GM21390 (cell line): ENCODE data around the gene ZFR2.

Experiments used
- ATAC-seq: cut with Tn5 transposase; IDR thresholded peaks from one replicate; pipeline ENCODE4 v1.9.1; 2021; ENCODE audit not compliant: unreplicated experiment

The ZFR2 gene

DNA sequence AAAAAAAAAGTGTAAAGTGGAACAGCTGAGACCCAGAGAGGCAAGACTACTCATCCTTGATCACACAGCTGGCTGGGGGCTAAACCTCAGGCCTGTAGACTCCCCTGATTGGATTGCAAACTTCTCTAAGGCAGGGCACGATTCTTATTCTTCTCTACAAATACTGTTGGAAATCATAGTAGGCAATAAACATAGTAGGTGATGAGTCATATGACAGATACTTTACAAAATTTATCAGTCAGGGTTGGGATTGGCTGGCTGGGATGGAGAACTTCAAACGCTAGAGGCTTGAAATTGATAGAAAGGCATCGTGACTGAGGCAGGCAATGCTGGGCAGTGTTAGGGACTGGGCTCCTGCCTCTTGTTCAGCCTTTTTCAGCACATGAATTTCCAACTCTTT lies 76.7 kb downstream of the ZFR2 start:
- no peak for ATAC-seq

DNA sequence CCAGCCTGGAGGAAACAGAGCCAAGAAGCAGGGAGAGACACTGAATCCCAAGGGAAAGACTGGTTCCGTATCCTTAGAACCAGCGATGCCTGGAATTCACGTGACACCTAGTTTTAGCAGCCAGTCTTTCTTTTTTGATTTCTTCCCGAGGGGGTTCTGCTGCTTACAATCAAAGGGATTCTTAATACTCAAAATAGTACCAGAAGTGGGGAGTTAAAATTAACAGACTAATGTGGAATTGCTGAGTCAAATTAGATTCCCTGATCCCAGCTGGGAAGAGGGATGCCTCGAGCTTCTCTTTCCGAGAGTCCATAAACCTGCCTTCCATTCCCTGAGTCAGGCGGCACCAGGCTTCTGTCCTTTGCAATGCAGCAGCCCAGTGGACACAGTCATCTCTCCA lies 77.9 kb downstream of the ZFR2 start:
- no peak for ATAC-seq

DNA sequence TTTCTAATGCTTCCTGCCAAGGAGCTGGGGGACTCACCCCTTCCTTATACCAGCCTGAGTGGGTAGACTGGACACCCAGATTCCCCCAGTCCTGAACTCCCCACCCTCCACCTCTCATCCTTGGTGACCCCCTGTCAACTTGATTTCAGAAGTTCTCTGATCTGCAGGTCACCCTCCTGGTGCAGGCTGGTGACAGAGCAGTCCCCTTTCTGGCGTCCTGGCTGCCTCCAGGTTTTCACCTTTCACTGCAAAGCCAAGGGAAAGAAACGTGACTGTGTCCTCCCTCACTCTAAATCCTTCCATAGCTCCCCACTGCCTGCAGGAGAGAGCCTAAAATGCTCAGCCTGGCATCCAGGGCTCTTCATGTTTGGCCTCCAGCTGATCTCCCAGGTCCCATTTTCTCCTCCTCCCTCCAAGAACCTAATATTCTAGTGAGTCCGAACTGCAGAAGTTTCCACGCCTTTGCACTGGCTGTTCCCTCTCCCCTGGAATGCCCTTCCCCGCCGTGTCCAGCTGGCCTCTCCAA lies 78.6 kb downstream of the ZFR2 start:
- no peak for ATAC-seq

DNA sequence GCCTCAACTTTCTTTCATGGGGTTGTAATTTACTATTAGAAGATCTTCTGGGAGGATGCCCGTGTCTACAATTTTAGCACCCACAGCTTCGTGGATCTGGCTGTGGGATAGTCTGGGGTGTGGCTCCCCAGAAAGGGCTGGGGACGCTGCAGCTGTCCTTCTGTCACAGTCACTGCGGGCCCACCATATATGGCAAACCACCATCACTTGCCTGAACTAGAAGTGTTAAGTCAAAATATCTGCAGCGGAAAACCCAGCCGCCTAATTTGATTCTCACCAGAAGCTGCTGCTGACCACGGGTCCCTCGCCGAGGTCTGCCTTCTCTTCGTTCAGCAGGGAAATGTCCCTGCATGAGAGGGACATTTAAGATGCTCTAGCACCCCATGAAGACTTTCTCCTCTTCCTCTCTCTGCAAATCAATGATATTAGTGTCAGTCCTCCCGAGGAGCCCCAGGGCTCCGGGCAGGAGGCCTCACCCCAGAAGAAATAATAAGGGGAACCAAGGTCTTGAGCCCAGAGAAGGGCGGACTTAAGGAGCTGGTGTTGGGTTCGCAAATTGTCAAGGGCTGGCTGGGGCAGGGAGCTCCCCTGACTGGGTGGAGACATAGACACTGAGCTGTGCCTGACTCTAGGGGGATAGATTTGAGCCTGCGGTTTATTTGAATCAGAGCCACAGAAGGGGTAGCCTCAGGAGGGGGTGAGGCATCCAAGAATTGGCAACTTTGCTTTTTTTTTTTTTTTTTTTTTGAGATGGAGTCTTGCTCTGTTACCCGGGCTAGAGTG lies 79.7 kb downstream of the ZFR2 start:
- ATAC-seq = no peak

DNA sequence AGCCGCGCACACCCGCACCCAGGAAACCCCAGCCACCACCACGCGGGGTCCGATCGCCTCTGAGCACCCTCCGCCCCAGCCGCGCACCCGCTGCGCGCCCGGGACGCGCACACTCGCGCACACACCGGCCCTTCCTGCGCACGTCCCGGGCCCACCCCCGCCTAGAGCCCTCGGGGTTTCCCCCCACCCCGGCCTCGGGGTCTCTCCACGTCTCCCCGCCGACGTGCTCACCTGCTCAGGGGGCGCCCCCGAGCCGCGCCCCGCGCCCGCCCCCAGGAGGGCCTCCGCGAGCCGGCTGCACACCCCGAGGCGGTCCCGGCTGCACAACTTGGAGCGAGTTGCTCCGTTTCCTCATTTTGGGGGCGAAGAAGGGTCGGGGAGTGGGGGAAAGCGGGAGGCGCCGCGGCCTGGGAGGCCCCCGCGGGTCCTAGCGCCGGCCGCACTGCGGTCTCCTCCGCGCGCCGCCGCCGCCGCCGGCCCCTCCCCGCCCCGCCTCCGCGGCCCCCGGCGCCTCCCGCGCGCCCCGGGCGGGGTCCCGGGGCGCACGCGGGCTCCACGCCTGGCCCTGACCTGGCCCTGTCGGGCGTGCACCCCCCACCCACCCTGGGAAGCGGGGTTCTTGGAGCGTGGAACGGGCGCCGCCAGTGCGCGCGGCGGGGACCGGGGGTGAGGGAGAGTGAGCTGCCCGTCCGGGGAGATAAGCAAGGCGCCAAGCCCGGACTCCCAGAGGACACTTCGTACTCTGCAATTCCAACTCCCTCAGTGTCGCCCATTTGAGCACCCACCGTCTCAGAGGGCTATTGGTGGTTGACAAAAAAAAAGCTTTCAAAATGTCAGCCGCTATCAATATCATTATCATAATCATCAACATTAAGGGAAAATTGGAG lies 82.7 kb downstream of the ZFR2 start, which contains the start of gene MATK:
TSS of gene MATK (minus strand) at position 444 of the 887 bp plus-strand sequence. CDS start 1,246 bp downstream, outside the sequence.
- ATAC-seq = no peak

DNA sequence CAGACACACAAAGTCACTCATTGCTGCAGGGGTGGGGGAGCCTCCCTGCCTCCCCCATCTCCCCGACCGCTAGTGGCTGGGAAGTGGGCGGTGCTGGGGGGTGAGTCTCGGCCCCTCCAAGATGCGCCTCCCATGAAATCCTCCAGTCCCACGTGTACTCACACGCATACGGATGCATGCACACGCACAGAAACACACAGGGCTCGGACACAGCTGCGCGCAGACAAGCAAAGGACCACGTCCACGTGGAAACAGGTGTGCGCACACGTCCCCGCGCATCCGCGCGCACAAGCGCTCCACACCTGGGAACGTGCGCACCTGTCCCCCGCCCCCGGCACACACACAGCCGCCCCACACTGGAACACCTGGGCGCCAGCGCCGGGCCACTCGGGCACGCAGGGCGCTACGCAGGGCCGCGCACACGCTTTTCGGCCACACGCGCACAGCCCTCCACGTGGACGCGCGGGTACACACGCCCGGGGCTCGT lies 83.3 kb downstream of the ZFR2 start:
- no peak for ATAC-seq

DNA sequence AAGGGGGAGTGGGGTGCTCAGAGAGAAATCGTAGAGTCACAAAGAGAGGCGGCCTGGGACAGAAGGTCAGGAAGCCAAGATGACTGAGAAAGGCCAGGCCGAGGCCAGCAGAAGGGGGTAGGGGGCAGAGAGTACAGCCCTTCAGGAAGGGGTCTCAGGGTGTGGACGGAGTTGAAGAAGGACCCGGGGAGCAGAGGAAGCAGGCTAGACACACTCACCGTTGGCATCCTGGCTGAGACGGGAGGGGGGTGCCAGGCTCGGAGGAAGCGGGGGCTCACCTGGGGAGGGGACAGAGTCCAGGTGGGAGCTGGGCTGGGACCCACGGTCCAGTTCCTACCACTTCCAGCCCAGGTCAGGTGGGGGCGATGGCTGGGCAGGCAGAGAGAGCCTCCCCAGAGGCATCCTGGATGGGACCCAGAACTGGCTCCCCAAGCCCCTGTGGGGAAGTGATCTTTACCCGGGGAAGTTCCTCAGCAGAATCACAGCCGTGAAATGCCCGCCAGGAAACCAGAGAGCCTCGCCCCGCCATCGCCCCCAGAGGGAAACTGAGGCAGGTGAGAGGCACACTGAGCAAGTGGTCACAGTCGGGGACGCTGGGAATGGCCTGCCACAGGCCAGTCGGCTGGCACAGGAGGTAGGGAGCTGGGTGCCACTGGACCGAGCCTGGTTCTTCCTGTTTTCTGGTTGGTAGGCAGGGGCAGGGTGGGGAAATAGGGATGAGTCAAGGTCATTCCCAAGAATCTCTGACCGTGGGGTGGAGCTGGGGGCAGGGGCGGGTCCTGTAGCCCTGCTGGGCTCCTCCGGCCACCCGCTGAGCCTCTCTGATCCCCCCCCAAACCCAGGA lies 84.0 kb downstream of the ZFR2 start:
- no peak for ATAC-seq

DNA sequence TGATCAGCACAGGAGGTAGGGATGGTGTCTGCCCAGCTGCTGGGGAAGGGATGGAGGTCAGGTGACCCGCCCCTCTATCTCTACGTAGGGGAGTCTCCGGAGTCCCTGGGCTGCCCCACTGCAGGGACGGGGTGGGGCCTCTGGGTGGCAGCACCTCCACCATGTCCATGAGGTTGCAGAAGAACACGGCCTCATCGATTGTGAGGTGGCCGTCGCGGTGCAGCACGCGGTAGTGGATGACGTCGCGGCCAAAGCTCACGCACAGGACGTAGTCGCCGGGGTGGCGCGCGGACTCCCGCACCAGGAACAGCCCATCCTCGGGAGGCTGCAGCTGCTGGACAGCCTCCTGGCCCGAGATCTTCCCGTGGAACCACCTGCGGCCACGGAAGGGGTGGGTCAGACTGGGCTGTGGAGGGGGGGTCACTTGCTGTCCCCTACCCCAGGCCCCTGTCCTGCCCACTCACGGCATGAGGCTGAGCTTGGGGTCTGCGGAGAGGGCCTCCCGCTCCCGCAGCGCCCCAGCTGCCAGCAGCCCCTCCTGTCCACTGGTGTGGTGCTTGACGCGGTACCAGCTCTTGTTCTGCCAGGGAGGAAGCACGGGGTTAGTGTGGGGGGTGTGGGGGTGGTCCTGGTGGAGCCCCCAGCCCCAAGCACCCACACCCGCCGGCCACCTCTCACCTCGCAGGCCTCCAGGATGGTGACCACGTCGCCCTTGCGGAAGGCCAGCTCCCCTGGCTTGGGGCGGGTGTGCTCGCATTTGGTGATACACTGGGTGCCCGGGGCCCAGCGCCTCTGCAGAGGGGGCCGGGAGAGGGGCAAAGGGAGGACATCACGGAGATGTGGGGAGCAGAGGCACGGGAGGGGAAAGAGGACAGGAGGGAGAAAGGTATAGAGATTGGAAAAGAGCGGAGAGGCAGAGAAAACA lies 84.9 kb downstream of the ZFR2 start:
- ATAC-seq = no peak

DNA sequence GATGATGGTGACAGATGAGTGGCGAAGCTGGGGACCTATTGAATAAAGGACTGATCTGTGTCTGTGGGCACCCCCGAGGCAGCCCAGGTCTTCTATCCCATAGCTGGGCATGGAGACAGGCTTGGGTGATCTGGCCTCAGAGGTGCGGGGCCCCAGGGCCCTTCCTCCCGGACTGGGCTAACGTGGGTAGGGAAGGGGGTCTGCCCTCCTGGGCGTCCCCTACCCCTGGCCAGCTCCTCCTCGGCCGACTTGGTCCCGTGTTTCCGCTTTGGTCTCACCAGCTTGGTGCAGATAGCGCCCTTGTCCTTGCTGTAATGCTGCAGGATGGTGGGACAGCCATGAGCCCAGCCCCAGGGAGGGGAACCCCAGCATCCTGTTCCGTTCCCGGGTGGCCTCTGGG lies 85.9 kb downstream of the ZFR2 start:
- ATAC-seq = no peak

DNA sequence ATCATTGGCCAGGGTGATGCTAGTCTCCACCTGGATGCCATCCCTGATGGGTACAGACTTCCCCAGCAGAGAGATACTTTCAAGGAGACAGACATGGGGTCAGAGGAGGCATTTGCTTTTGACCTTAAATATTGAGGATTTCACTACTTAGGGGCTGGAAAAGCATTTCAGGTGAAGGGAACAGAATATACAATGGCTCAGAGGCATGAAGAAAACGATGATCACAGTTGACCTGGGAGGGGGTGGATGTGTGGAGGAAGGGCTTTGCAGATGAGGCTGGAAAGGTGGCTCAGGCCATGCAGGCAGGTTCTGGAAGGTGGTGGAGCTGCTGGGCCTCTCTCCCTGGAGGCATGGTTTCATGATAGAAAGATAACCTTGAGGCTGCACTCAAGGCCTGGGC lies 86.5 kb downstream of the ZFR2 start:
- no peak for ATAC-seq

DNA sequence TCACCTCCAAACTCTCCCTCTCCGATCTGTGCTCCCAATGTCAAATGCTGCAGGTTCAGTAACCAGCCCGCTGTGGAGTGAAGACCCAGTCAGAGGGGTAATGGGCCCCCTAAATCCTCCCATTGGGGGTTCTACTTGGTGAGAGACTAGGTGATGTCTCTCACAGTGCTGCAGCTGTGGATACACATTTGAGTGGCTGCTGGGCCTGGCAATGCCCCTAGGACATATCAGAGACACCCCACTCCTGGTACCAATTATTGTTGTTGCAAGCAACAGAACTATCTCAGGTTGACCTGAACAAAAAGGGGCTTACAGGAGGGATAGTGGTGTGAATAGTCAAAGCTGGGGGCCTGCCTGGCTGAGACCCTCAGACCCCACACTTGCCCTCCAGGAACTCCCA lies 87.2 kb downstream of the ZFR2 start:
- ATAC-seq = no peak

DNA sequence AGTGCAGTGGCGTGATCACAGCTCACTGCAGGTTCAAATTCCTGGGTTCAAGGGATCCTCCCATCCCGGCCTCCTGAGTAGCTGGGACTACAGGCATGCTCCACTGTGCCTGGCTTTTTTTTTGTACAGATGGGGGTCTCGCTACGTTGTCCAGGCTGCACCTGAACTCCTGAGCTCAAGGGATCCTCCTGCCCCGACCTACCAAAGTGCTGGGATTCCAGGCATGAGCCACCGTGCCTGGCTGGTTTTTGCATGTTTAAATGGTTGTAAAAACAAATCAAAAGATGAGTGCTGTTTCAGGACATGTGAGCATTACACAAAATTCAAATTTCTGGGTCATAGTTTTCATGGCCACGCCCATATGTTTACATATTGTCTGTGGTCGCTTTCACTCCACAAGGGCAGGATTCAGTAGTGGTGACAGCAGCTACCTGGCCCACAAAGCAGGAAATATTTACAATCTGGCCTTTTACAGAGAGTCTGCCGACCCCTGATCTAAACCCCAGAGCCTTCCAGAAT lies 88.0 kb downstream of the ZFR2 start:
- ATAC-seq = no peak

DNA sequence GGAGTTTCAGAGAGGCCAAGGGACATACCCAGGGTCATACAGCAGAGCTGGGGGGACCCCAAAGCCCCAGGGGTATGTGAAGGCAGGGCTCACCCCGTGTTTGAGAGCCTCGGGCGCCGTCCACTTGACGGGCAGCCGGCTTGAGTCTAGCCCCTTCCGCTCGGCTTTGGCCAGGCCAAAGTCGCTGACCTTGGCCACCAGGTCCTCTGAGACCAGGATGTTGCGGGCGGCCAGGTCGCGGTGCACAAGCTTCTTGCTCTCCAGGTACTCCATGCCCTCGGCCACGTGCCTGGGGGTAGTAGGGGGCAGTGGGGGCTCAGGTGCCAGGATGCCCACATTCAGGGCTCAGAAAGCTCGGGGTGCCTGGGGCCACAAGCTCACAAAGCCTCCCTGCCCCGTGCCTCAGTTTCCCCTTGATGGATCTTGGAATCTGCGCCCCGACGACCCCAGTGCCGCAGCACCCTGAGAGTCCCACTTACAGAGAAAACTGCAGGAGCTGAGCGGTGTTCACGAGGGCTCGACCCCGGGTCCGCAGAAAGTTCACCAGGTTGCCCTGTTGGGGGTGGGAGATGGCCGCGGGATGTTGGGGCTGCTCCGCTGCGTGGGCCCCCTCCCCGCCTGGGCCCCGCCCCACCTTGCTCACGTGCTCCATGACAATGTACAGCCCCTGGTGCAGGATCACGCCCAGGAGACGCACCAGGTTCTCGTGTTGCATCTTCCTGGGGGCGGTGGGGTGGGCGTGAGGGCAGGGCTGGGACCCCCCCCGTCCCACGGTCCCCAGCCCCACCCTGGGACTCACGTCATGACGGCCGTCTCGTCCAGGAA lies 89.7 kb downstream of the ZFR2 start:
- ATAC-seq = no peak

DNA sequence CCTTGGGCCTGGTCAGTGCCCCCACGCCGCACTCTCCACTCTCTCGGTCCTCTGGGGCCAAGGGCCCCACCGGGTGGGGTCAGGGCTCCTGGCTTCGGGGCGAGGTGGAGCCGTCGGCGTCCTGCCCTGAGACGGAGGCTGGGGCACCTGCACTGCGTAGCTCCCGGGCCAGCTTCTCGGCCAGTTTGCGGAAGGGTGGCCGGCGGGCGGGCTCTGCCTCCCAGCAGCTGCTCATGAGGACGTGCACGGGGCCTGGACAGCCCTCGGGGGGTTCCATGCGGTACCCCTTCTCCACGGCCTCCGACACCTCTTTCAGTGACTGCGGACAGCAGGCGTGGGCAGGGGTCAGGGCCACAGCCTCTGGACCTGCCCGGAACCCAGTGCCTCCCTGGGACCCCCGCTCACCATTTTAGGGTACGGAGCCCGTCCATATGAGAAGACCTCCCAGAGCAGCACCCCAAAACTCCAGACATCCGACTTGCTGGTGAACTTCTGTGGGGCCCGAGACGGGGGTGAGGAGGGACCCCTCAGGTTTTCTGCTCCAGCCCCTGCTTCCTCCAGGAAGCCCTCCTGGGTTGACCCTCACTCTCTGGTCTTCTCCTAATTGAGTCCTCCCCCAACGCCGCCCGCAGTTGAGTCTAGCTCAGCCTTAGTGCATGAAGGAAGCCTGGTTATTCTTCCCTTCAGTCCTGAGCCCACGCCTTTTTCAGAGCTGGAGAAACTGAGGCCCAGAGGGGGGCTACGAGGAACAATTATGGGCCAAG lies 90.6 kb downstream of the ZFR2 start:
- ATAC-seq = no peak

DNA sequence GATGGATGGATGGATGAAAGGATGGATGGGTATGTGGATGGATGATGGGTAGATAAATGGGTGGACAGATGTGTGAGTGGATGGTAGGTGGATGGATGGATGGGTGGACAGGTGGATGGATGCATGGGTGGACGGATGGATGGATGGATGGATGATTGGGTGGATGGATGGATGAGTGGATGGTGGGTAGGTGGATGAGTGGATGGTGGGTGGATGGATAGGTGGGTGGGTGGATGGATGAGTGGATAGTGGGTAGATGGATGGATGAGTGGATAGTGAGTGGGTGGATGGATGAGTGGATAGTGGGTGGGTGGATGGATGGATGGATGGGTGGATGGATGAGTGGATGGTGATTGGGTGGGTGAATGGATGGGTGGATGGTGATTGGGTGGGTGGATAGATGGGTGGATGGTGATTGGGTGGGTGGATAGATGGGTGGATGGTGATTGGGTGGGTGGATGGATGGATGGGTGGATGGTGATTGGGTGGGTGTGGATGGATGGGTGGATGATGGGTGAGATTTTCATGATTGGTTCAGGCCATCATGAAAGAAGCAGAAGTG lies 92.3 kb downstream of the ZFR2 start:
- no peak for ATAC-seq

DNA sequence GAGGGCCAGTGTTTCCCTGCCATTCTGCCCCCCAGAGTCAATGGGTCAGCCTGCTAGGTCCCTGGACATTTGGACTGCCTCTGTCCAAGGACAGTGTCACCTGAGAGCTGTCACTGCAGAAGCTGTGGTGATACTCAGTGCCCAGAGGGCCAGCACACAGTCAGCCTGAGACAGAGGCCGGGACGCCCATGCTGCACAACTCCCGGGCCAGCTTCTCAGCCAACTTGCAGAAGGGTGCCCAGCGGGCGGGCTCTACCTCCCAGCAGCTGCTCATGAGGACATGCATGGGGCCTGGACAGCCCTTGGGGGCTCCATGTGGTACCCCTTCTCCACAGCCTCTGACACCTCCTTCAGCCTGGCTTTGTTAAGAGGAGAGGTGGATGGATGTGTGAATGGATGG lies 93.0 kb downstream of the ZFR2 start:
- ATAC-seq = no peak

DNA sequence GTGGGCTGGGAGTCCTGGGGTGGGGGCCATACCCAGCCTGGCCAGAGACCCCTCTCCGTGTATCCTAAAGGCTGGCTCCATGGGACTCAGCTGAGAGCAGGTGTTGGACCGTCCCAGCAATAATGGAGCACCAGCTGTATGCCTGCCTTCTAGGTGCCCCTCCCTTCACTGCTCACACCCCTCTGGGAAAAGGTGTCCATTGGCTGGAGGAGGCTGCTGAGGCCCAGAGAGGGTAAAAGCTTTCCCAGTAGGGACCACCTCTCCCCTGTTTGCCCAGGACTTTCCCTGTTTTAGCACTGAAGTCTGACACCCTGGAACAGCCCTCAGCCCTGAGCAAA lies 93.5 kb downstream of the ZFR2 start:
- ATAC-seq = no peak
